ENCODE measurements around the gene LRMDA. TPM values are rescaled to one million over a fixed set of nuclear protein-coding genes. Genes with fewer than 3 reads are reported as not detected.
A peak's percentile ranks its signal among the peaks of the same experiment; 100 is the strongest.

LRMDA gene
- total and polyA plus RNA-seq, 10 of the 15 experiments (the other 5 are each of a cell fraction or from before 2014, with no cell fraction given), result 0.07 to 0.54 (median 0.29) TPM; not detected in 4

GRCh38 chr10:75606203-75606779 lies 174.9 kb downstream of the LRMDA start (continued):
- TF ChIP-seq ZBTB11 (CRISPR knock-in tag; IDR thresholded peaks at IDR 0.05) (no peak), CTCF (IDR thresholded peaks at IDR 0.05 in 2 of 3, conservative IDR thresholded peaks at IDR 0.05 in 1 of 3; ENCODE audit: control insufficient read depth in 2 of 3, extremely low read depth in 1 of 3, insufficient read depth in 1 of 3, low read depth in 3 of 3, low read length in 3 of 3) (no peak), CEBPZ (IDR thresholded peaks at IDR 0.05; ENCODE audit: low read depth, low read length) (no peak), NFYB (IDR thresholded peaks at IDR 0.05; ENCODE audit: insufficient read depth, low read depth, low read length) (no peak), STAT3 (IDR thresholded peaks at IDR 0.05; ENCODE audit: low read depth, low read length) (no peak), TAF1 (IDR thresholded peaks at IDR 0.05; ENCODE audit: borderline replicate concordance, low read depth, low read length) (no peak), FOS (IDR thresholded peaks at IDR 0.05; ENCODE audit: borderline replicate concordance, extremely low read depth, insufficient read length) (no peak), RBBP5 (conservative IDR thresholded peaks at IDR 0.05) (no peak), CHD1 (IDR thresholded peaks at IDR 0.05; ENCODE audit: low read depth, low read length) (no peak), CREB1 (IDR thresholded peaks at IDR 0.05; ENCODE audit: low read depth) (no peak), IRF4 (IDR thresholded peaks at IDR 0.05; ENCODE audit: low read depth, low read length) (0 out of 2 replicates have a peak, but pooled peaks have one; percentile 7), HSF1 (IDR thresholded peaks at IDR 0.05; ENCODE audit: low read depth, low read length) (no peak), POLR2AphosphoS2 (IDR thresholded peaks at IDR 0.05; ENCODE audit: low read depth, low read length) (no peak), CREM (IDR thresholded peaks at IDR 0.05; ENCODE audit: low read depth) (no peak), MTA3 (IDR thresholded peaks at IDR 0.05; ENCODE audit: borderline replicate concordance, low read length) (no peak), RFX5 (IDR thresholded peaks at IDR 0.05; ENCODE audit: low read depth, low read length) (no peak), KLF5 (IDR thresholded peaks at IDR 0.05; ENCODE audit: partially characterized antibody) (no peak), ATF2 (IDR thresholded peaks at IDR 0.05; ENCODE audit: low read length) (no peak), DPF2 (IDR thresholded peaks at IDR 0.05) (no peak; the same call in 1 of the 2 replicates), HCFC1 (IDR thresholded peaks at IDR 0.05; ENCODE audit: low read length) (no peak)

Measured in GM12878 (cell line).